Measurements from ENCODE around the gene ARL6. TPM values are rescaled to one million over a fixed set of nuclear protein-coding genes. Genes with fewer than 3 reads are reported as not detected.

Gene ARL6
- total and polyA plus RNA-seq, 2 of the 8 experiments (the other 6 are each of a cell fraction or from before 2014, with no cell fraction given), result 1.8 to 12.0 TPM

DNA sequence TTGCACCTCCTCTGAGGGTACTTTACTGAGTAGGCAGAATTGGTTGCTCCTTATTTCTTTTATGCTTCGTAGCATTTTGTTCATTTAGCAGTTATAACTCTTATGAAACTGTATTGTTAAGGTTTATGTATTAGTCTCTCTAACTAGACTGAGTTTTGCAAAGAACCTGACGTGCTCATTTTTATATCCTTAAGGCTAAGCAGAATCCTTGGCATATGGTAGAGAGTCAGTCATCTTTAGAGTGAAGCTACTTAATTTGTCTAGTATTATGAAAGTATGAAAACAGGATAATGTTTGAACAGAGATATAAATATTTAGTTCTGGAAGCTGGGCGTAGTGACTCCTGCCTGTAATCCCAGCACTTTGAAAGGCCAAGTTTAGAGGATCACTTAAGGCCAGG, 77.4 kb downstream of the ARL6 start (continued):
- TF ChIP-seq, protein P1, sequence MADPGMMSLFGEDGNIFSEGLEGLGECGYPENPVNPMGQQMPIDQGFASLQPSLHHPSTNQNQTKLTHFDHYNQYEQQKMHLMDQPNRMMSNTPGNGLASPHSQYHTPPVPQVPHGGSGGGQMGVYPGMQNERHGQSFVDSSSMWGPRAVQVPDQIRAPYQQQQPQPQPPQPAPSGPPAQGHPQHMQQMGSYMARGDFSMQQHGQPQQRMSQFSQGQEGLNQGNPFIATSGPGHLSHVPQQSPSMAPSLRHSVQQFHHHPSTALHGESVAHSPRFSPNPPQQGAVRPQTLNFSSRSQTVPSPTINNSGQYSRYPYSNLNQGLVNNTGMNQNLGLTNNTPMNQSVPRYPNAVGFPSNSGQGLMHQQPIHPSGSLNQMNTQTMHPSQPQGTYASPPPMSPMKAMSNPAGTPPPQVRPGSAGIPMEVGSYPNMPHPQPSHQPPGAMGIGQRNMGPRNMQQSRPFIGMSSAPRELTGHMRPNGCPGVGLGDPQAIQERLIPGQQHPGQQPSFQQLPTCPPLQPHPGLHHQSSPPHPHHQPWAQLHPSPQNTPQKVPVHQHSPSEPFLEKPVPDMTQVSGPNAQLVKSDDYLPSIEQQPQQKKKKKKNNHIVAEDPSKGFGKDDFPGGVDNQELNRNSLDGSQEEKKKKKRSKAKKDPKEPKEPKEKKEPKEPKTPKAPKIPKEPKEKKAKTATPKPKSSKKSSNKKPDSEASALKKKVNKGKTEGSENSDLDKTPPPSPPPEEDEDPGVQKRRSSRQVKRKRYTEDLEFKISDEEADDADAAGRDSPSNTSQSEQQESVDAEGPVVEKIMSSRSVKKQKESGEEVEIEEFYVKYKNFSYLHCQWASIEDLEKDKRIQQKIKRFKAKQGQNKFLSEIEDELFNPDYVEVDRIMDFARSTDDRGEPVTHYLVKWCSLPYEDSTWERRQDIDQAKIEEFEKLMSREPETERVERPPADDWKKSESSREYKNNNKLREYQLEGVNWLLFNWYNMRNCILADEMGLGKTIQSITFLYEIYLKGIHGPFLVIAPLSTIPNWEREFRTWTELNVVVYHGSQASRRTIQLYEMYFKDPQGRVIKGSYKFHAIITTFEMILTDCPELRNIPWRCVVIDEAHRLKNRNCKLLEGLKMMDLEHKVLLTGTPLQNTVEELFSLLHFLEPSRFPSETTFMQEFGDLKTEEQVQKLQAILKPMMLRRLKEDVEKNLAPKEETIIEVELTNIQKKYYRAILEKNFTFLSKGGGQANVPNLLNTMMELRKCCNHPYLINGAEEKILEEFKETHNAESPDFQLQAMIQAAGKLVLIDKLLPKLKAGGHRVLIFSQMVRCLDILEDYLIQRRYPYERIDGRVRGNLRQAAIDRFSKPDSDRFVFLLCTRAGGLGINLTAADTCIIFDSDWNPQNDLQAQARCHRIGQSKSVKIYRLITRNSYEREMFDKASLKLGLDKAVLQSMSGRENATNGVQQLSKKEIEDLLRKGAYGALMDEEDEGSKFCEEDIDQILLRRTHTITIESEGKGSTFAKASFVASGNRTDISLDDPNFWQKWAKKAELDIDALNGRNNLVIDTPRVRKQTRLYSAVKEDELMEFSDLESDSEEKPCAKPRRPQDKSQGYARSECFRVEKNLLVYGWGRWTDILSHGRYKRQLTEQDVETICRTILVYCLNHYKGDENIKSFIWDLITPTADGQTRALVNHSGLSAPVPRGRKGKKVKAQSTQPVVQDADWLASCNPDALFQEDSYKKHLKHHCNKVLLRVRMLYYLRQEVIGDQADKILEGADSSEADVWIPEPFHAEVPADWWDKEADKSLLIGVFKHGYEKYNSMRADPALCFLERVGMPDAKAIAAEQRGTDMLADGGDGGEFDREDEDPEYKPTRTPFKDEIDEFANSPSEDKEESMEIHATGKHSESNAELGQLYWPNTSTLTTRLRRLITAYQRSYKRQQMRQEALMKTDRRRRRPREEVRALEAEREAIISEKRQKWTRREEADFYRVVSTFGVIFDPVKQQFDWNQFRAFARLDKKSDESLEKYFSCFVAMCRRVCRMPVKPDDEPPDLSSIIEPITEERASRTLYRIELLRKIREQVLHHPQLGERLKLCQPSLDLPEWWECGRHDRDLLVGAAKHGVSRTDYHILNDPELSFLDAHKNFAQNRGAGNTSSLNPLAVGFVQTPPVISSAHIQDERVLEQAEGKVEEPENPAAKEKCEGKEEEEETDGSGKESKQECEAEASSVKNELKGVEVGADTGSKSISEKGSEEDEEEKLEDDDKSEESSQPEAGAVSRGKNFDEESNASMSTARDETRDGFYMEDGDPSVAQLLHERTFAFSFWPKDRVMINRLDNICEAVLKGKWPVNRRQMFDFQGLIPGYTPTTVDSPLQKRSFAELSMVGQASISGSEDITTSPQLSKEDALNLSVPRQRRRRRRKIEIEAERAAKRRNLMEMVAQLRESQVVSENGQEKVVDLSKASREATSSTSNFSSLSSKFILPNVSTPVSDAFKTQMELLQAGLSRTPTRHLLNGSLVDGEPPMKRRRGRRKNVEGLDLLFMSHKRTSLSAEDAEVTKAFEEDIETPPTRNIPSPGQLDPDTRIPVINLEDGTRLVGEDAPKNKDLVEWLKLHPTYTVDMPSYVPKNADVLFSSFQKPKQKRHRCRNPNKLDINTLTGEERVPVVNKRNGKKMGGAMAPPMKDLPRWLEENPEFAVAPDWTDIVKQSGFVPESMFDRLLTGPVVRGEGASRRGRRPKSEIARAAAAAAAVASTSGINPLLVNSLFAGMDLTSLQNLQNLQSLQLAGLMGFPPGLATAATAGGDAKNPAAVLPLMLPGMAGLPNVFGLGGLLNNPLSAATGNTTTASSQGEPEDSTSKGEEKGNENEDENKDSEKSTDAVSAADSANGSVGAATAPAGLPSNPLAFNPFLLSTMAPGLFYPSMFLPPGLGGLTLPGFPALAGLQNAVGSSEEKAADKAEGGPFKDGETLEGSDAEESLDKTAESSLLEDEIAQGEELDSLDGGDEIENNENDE (IDR thresholded peaks at IDR 0.05; ENCODE audit: insufficient replicate concordance, low read length), result no peak
- TF ChIP-seq POLR2AphosphoS5 (IDR thresholded peaks at IDR 0.05; ENCODE audit: low read depth, low read length), result no peak
- TF ChIP-seq, protein P2, sequence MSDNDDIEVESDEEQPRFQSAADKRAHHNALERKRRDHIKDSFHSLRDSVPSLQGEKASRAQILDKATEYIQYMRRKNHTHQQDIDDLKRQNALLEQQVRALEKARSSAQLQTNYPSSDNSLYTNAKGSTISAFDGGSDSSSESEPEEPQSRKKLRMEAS (IDR thresholded peaks at IDR 0.05), result no peak
- no peak for TF ChIP-seq SAP30 (IDR thresholded peaks at IDR 0.05; ENCODE audit: insufficient read depth, insufficient replicate concordance, low read length)
- no peak for TF ChIP-seq PHF8 (conservative IDR thresholded peaks at IDR 0.05; ENCODE audit: low read depth, low read length)

Measured in H1 (cell line).